Gastroesophageal sphincter (tissue), 3 donors: Measurements from ENCODE around the gene SLC19A2.

Experiments used
- EP300 ChIP-seq: sonication (generic); formaldehyde crosslinking; IDR thresholded peaks from one replicate; pipeline ENCODE4 v1.6.1; 2017; ENCODE audit warnings: antibody characterized with exemption, mild to moderate bottlenecking
- POLR2A ChIP-seq, 2 donors: fragments of 450-650 bp; IDR thresholded peaks; one replicate each; pipeline ENCODE4 v1.6.1; 2017; ENCODE audit warnings: antibody characterized with exemption in 2 of 2, mild to moderate bottlenecking in 2 of 2, moderate library complexity in 1 of 2
- POLR2AphosphoS5 ChIP-seq: sonication (generic); formaldehyde crosslinking; IDR thresholded peaks from one replicate; pipeline ENCODE4 v1.6.1; 2017; ENCODE audit warnings: antibody characterized with exemption
- TF ChIP-seq, protein P1 (sequence below), 4 experiments: fragments of 200-600 bp in 2 of 4; fragments of 450-650 bp in 2 of 4; sonication (generic) in 1 of 4; IDR thresholded peaks; one replicate each; pipeline ENCODE4 v1.5.1; 2017 to 2019; ENCODE audit warnings: antibody characterized with exemption in 4 of 4, mild to moderate bottlenecking in 2 of 4, moderate library complexity in 2 of 4

GRCh38 chr1:169497317-169497716 lies 11.6 kb upstream of the SLC19A2 start:
- TF ChIP-seq POLR2A (IDR thresholded peaks at IDR 0.05) (no peak), POLR2AphosphoS5 (no peak), EP300 (no peak)
- TF ChIP-seq, protein P1, sequence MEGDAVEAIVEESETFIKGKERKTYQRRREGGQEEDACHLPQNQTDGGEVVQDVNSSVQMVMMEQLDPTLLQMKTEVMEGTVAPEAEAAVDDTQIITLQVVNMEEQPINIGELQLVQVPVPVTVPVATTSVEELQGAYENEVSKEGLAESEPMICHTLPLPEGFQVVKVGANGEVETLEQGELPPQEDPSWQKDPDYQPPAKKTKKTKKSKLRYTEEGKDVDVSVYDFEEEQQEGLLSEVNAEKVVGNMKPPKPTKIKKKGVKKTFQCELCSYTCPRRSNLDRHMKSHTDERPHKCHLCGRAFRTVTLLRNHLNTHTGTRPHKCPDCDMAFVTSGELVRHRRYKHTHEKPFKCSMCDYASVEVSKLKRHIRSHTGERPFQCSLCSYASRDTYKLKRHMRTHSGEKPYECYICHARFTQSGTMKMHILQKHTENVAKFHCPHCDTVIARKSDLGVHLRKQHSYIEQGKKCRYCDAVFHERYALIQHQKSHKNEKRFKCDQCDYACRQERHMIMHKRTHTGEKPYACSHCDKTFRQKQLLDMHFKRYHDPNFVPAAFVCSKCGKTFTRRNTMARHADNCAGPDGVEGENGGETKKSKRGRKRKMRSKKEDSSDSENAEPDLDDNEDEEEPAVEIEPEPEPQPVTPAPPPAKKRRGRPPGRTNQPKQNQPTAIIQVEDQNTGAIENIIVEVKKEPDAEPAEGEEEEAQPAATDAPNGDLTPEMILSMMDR (IDR thresholded peaks at IDR 0.05): no peak
